Activated naive CD8-positive, alpha-beta T cell treated with anti-CD3 and anti-CD28 coated beads, Interleukin-2, amount 50 U/mL, for 24 hours (primary cell): ENCODE measurements around the gene NHP2.

Experiments used
- ATAC-seq: fragments of 150-1000 bp; cut with Tn5 transposase; one replicate; pipeline ENCODE4 v1.10.0; 2021
- DNase-seq: peaks from one replicate; pipeline ENCODE4 v3.0.0; 2021
- H3K27ac Mint-ChIP-seq: one replicate; pipeline ENCODE4 v1.8.0; 2021; ENCODE audit warnings: mild to moderate bottlenecking, mixed read lengths
- H3K27me3 Mint-ChIP-seq: one replicate; pipeline ENCODE4 v1.8.0; 2021; ENCODE audit warnings: mixed read lengths
- H3K36me3 Mint-ChIP-seq: one replicate; pipeline ENCODE4 v1.8.0; 2021; ENCODE audit warnings: low read depth, mixed read lengths
- H3K4me1 Mint-ChIP-seq: one replicate; pipeline ENCODE4 v1.8.0; 2021; ENCODE audit warnings: mixed read lengths
- H3K4me3 Mint-ChIP-seq: one replicate; pipeline ENCODE4 v1.8.0; 2021; ENCODE audit warnings: mild to moderate bottlenecking, moderate library complexity, mixed read lengths
- H3K9me3 Mint-ChIP-seq: one replicate; pipeline ENCODE4 v1.8.0; 2021; ENCODE audit warnings: mixed read lengths

The NHP2 gene

DNA sequence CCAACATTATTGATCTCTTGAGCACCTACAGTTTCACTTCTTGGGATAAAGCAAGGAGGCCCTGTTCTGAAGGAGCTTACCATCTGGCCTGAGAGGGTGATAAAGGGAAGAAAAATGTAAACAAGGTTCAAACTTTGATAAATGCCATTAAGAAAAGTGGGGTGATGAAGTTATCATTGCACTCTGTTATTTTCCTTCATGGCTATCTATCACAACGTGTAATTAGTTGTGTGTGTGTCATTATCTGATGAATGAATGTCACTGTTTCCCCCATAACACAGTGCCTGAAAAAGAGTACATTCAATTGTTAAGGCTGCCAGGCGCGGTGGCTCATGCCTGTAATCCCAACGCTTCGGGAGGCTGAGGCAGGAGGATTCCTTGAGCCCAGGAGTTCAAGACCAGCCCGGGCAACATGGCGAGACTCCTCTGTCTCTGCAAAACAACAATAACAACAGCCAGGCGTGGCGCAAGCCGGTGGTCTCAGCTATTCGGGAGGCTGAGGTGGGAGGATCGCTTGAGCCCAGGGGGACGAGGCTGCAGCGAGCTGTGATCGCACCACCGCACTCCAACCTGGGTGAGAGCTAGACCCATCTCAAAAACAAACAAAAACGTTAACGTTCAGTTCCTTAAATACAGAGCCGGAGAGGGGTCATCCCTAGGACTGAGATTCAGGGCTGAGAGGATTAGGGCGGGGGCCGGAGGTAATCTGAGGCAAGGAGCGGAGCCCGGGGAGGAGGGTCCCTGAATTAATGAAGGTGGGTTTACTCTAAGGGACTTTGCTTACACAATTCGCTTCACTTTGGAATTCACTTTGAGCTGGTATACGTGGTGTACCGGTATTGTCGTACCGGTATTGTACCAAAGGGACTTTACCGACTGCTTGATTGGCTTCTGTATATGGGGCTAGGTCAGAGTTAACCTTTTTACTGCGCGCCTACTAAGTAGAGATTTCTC lies 917 bp downstream of the NHP2 start:
- Mint-ChIP-seq H3K27me3 (no peaks in the 10 kb centered on the region), H3K4me3 (peak overlapping the region; percentile 92), H3K27ac (peak overlapping the region; percentile 91), H3K9me3 (no peaks in the 10 kb centered on the region), H3K4me1 (peaks cover 57% of the 10 kb centered on the region), H3K36me3 (peaks cover 37% of the 10 kb centered on the region)
- ATAC-seq: no peak
- DNase-seq: no peak

DNA sequence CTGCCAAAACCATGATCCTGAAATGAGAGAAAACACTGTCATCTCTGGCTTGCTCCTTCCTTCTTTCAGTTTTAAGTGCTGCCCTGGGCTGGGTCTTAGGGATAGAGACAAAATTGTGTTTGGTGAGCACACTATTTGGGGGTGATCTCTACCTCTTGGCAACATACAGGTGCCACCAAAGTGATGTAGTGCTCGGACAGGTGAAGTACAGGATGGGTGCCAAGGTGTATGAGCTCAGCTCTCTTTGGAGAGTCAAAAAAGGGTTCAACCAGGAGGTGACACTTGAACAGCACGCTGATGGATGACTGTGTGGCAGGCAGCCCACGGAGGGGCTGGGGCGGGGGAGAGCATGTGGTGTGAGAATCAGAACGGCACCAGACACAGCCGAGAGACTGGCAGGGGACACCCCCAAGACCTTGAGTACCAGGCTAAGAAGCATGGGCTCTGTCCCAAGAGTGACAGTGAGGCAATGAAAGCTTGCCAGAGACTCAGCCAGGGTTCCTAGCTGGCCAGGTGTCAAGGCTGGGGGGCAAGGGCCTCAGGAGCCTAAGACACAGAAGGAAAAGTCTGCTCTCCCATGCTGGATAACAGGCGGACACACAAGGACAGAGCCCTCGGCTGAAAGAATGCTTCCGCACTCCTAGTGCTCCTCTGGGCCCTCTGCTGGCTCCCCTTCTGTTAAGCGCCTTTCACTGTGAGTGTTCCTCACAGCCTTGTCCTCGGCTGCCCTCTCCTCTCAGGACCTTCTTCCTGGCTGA lies 2.5 kb downstream of the NHP2 start:
- H3K9me3 Mint-ChIP-seq: no peaks in the 10 kb centered on the region
- peak overlapping the region; percentile 92 for H3K4me3 Mint-ChIP-seq
- peaks cover 64% of the 10 kb centered on the region for H3K4me1 Mint-ChIP-seq
- peak overlapping the region; percentile 78 for H3K27ac Mint-ChIP-seq
- ATAC-seq (no peak), DNase-seq (no peak)
- H3K36me3 Mint-ChIP-seq: peaks cover 50% of the 10 kb centered on the region
- no peaks in the 10 kb centered on the region for H3K27me3 Mint-ChIP-seq

DNA sequence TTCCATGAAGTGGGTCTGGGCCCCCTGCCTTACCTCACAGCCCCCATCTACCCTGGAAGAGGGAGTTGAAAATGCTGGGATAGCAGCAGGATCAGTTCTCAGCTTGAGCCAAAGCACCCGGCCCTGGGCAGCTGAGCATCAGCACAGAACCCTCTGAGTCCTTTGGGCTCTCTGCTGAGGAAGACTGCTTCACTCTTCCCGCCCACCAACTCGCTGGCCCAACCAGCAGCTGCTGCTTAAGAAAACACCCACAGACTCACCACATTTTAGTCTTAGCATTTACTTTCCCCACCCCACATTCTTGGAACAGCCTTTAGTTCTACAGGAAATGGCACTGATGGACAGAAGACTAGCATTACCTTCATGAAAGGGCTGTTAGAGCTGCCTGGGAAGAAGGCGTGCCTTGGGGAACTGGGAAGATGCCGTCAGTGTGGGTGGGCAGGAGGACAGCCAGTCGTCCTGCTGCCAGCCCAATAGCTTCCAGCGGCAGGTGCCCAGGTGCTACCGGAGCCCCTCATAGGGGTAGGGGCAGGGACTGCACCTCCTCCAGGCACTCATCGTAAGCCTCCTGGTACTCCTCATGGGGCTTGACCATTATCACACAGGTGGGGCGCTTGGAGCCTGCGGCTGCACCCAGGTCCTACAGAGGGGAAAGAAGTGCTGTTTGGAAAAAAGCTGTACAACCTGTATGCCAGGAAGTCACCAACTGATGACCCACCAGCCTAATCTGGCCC lies 4.3 kb downstream of the NHP2 start:
- Mint-ChIP-seq H3K27me3 (no peaks in the 10 kb centered on the region), H3K4me3 (peak overlapping the region; percentile 58), H3K36me3 (peaks cover 57% of the 10 kb centered on the region), H3K4me1 (peaks cover 62% of the 10 kb centered on the region), H3K27ac (peak overlapping the region; percentile 55), H3K9me3 (no peaks in the 10 kb centered on the region)
- ATAC-seq: peak; percentile 12
- peak; percentile 42 for DNase-seq

DNA sequence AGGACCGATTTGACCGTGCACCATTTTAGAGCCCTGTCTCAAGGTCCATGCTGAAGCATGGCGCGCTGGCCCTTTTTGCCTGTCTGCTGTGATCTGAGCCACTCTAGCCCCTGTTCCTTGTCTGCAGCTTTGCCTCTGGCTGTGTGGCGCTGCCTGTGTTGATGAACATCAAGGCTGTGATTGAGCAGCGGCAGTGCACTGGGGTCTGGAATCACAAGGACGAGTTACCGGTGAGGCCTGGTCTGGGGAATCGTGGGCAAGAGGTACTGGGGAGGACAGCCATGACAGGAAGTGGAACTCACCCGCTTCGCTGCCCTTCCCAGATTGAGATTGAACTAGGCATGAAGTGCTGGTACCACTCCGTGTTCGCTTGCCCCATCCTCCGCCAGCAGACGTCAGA lies 6.3 kb downstream of the NHP2 start:
- DNase-seq (no peak), ATAC-seq (no peak)
- no peaks in the 10 kb centered on the region for H3K9me3 Mint-ChIP-seq
- no peak overlapping the region for H3K4me3 Mint-ChIP-seq
- H3K27me3 Mint-ChIP-seq: no peaks in the 10 kb centered on the region
- H3K27ac Mint-ChIP-seq: peak overlapping the region; percentile 19
- H3K36me3 Mint-ChIP-seq: peaks cover 61% of the 10 kb centered on the region
- peaks cover 50% of the 10 kb centered on the region for H3K4me1 Mint-ChIP-seq

DNA sequence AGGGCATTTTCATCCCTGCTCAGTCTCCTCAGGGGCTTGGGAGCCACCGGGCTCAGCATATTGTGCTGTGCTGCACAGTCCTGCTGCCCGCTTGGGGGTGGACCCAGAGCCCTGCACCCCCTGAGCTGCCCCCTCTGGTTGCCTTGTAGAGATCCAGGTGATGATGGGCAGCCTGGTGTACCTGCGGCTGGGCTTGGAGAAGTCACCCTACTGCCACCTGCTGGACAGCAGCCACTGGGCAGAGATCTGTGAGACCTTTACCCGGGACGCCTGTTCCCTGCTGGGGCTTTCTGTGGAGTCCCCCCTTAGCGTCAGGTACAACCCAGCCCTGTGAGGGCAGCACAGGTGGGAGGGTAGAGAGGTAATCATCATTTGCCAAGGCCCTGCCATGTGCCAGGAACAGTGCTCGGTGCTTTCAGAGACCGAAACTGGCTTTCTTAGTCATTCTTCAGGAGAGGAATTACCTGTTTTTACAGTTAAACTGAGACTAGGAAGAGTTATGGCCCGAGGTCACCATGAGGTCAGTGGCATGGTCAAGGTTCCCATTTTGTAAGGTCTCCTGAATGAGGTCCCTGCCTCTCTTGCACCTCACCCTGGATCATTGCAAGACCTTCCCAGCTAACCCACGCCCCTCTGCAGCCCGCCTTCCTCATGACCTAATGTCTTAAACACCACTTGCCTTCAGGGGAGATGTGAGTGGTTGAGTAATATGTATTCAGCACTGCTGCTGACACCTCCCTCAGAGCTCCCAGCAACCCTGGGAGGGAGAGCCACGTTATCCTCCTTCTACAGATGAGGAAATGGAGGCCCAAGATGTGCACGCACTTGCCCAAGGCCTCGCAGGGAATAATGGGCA lies 7.5 kb downstream of the NHP2 start:
- peak; percentile 72 for ATAC-seq
- Mint-ChIP-seq H3K27me3 (no peaks in the 10 kb centered on the region), H3K9me3 (no peaks in the 10 kb centered on the region), H3K4me3 (no peak overlapping the region), H3K27ac (peak overlapping the region; percentile 55), H3K36me3 (peaks cover 58% of the 10 kb centered on the region), H3K4me1 (peaks cover 41% of the 10 kb centered on the region)
- DNase-seq: peak; percentile 77

DNA sequence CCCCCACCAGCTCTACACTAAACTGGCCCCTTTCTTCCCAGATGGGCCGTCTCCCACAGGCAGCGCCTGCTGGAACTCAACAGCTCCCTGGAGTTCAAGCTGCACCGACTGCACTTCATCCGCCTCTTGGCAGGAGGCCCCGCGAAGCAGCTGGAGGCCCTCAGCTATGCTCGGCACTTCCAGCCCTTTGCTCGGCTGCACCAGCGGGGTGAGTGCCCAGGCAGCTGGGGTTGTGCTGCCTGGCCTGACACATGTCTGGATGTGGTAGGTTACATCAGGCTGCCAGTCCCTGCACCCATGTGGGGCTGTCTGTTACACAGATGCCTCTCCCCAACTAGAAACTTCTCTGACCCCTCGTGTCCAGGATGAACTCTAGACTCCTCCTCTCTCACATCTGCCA lies 9.8 kb downstream of the NHP2 start:
- ATAC-seq: no peak
- Mint-ChIP-seq H3K4me1 (peaks cover 18% of the 10 kb centered on the region), H3K27me3 (no peaks in the 10 kb centered on the region), H3K36me3 (peaks cover 46% of the 10 kb centered on the region), H3K9me3 (no peaks in the 10 kb centered on the region), H3K4me3 (no peak overlapping the region), H3K27ac (no peak overlapping the region)
- no peak for DNase-seq

DNA sequence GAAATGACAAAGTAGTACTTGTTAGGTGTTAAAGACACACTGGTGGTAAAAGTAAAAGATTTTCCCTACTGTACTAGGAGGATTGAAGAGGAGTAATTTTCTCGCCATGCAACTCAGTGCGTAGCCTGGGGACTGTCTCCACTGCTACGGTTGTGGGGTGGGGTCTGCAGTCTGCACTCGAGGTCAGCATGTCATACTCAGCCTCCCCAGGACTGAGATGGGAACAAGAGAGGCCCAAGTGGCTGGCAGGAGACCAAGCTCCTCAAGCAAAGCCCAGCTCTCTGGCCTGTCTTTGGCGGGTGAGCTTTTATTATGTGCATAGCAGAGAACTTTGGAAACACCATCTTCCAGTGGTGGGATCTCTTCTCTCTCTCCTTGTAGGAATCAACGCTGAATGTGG lies 10.4 kb downstream of the NHP2 start:
- H3K9me3 Mint-ChIP-seq: no peaks in the 10 kb centered on the region
- peaks cover 13% of the 10 kb centered on the region for H3K4me1 Mint-ChIP-seq
- no peaks in the 10 kb centered on the region for H3K27me3 Mint-ChIP-seq
- DNase-seq (no peak), ATAC-seq (no peak)
- no peak overlapping the region for H3K4me3 Mint-ChIP-seq
- peaks cover 41% of the 10 kb centered on the region for H3K36me3 Mint-ChIP-seq
- no peak overlapping the region for H3K27ac Mint-ChIP-seq

DNA sequence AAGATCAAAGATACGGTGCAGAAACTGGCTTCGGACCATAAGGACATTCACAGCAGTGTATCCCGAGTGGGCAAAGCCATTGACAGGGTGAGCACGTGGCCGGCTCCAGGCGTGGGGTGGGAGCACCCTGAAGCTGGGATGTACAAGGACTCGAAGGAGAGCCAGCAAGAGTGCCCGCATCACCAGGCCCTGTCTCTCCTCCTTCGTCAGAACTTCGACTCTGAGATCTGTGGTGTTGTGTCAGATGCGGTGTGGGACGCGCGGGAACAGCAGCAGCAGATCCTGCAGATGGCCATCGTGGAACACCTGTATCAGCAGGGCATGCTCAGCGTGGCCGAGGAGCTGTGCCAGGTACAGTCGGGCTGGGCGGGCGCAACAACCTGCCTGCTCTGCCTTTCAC lies 11.0 kb downstream of the NHP2 start:
- DNase-seq: no peak
- no peak for ATAC-seq
- Mint-ChIP-seq H3K27ac (no peak overlapping the region), H3K36me3 (peaks cover 38% of the 10 kb centered on the region), H3K4me1 (peaks cover 12% of the 10 kb centered on the region), H3K4me3 (no peak overlapping the region), H3K9me3 (no peaks in the 10 kb centered on the region), H3K27me3 (no peaks in the 10 kb centered on the region)

DNA sequence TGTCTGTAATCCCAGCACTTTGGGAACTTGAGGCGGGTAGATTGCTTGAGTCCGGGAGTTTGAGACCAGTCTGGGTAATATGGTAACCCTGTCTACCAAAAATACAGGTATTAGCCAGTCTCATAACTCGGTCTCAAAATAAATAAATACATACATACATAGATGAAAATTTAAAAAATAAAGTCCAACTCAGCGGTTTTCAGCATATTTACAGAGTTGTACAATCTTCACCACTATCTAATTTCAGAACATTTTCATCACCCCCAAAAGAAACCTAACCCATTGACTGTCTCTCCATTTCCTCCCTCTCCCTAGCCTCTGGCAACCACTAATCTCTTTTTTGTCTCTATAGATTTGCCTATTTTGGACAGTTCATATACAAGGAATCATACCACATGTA lies 12.1 kb downstream of the NHP2 start:
- Mint-ChIP-seq H3K27ac (no peak overlapping the region), H3K4me1 (peaks cover 9% of the 10 kb centered on the region), H3K36me3 (peaks cover 33% of the 10 kb centered on the region), H3K4me3 (no peak overlapping the region), H3K9me3 (no peaks in the 10 kb centered on the region), H3K27me3 (no peaks in the 10 kb centered on the region)
- DNase-seq: no peak
- no peak for ATAC-seq

DNA sequence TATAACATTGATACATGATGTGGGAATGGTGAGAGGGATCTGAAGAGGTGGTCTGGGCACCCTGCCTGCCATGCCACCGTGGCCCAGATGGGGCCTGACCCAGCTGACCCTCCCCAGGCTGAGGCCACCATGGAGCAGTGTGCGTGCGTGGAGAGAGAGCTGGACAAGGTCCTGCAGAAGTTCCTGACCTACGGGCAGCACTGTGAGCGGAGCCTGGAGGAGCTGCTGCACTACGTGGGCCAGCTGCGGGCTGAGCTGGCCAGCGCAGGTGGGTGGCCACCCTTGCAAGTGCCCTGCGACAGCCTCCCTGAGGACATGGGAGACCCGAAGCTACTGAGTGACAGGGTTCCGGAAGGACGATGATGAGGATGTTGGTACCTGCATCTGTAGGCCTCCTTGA lies 15.7 kb downstream of the NHP2 start:
- H3K36me3 Mint-ChIP-seq: peaks cover 37% of the 10 kb centered on the region
- H3K9me3 Mint-ChIP-seq: no peaks in the 10 kb centered on the region
- H3K27me3 Mint-ChIP-seq: no peaks in the 10 kb centered on the region
- peaks cover 3% of the 10 kb centered on the region for H3K4me1 Mint-ChIP-seq
- no peak overlapping the region for H3K4me3 Mint-ChIP-seq
- DNase-seq (no peak), ATAC-seq (no peak)
- no peak overlapping the region for H3K27ac Mint-ChIP-seq

DNA sequence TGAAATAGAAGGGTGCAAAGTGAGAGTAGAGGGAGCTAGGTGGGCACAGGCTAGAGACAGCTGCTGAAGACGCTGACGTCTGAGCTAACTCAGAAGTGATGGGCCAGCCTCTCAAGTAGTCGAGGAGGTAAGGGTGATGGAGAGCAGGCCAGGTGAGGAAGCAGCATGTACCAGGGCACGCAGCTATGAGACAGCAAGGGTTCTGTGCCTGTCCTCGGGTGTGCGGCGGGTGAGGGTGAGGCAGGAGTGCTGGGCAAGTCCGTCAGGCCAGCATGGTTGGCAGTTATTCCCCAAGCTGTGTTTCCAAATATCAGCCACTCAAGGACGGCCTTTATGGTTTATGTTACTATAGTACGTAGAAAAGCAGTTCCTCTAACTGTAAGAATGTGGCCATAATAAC lies 16.7 kb downstream of the NHP2 start:
- H3K27ac Mint-ChIP-seq: no peak overlapping the region

DNA sequence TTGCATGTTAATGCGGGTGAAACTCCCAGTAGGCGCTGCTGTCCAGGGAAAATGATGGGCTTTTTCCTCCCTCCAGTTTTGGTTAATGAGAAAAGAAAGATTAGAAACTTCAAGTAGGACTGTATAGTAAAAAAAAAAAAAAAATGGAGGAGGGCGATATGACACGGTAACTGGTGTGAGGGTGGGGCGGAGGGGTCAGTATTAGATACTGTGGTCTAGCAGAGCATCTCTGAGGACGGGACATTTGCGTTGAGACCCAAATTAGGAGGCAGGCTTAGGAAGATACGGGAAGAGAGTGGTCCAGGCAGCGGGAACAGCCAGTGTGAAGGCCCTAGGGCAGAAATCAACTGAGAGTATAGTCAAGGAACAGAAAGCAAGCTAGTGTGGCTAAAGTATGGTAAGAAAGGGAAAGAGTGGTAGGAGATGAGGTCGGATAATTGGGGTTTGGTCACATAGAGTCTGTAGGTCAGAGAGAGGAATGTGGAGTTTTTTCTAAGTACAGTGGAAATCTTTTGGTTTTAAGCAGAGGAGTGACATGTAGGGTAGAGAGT lies 22.2 kb downstream of the NHP2 start:
- H3K27ac Mint-ChIP-seq: peak overlapping the region; percentile 77
- DNase-seq: no peak
- no peaks in the 10 kb centered on the region for H3K9me3 Mint-ChIP-seq
- peaks cover 18% of the 10 kb centered on the region for H3K36me3 Mint-ChIP-seq
- H3K4me3 Mint-ChIP-seq: peak overlapping the region; percentile 82
- H3K27me3 Mint-ChIP-seq: no peaks in the 10 kb centered on the region
- ATAC-seq: no peak
- peaks cover 18% of the 10 kb centered on the region for H3K4me1 Mint-ChIP-seq

More for the DNA sequence above, 16.7 kb downstream of the NHP2 start:
- ATAC-seq (no peak), DNase-seq (no peak)
- peaks cover 31% of the 10 kb centered on the region for H3K36me3 Mint-ChIP-seq
- no peaks in the 10 kb centered on the region for H3K9me3 Mint-ChIP-seq
- H3K4me1 Mint-ChIP-seq: peaks cover 6% of the 10 kb centered on the region
- no peaks in the 10 kb centered on the region for H3K27me3 Mint-ChIP-seq
- H3K4me3 Mint-ChIP-seq: no peak overlapping the region

DNA sequence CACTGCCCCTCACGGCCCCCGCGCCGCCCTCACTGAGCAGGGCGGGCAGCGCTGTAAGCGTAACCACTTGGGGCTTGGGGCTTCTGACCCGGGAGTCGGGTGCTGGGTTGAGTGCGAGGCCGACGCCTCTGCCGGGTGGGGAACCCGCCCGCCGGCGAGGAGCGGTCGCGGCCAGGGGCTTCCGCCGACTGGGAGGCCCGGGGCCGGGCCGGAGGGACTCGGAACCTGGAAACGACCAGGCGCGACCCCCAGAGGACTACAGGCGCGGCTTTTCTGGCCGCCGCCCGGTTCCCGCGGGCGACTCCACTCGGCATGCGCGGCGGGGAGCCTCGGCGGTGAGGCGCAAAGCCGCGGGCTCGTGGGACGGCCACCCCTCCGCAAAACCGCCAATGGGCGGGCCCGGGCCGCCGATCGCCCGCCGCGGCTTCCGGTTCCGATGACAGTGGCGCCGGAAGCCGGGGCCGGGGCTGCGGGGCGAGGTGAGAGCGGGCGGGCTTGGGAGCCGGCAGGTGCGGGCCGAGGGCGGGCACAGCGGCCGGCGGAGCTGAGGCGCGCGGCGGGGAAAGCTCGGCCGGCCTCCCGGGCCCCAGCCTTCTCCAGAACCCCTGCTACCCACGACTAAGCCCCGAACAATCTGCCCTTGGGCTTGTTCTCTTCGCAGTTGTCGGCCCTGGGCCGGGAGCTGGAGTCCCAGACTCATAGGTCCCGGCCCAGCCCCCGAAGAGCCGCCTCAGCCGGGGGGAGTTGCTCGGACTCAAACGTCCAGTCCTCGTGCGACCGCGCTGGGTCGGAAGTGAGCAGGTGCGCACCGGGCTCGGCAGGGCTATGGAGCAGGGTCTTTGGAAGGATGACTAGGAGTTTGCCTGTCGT lies 22.9 kb downstream of the NHP2 start, which contains the start of gene RMND5B:
RMND5B (plus strand) TSS at position 439 of the 870 bp plus-strand sequence. CDS start 7,106 bp downstream, outside the sequence.
- DNase-seq: peak; percentile 87

More for the DNA sequence above, 22.9 kb downstream of the NHP2 start, which contains the start of gene RMND5B:
- H3K27ac Mint-ChIP-seq: peak within 1 kb of the TSS; percentile 77
- no peaks in the 10 kb centered on the region for H3K27me3 Mint-ChIP-seq
- H3K36me3 Mint-ChIP-seq: peaks cover 17% of the 10 kb centered on the region
- peak; percentile 84 for ATAC-seq
- peaks cover 18% of the 10 kb centered on the region for H3K4me1 Mint-ChIP-seq
- H3K9me3 Mint-ChIP-seq: no peaks in the 10 kb centered on the region
- H3K4me3 Mint-ChIP-seq: peak within 1 kb of the TSS; percentile 82
